CD4-positive, alpha-beta T cell treated with Interferon alpha-2 for 1 hour (primary cell): Measurements from ENCODE around the gene GZMM.

Experiments used
- DNase-seq, 2 donors: peaks; one replicate each; pipeline ENCODE4 v3.0.0-alpha.2; 2020 to 2022

The GZMM gene

GRCh38 chr19:535017-535835 lies 8.6 kb upstream of the GZMM start:
- no peak for DNase-seq

DNA sequence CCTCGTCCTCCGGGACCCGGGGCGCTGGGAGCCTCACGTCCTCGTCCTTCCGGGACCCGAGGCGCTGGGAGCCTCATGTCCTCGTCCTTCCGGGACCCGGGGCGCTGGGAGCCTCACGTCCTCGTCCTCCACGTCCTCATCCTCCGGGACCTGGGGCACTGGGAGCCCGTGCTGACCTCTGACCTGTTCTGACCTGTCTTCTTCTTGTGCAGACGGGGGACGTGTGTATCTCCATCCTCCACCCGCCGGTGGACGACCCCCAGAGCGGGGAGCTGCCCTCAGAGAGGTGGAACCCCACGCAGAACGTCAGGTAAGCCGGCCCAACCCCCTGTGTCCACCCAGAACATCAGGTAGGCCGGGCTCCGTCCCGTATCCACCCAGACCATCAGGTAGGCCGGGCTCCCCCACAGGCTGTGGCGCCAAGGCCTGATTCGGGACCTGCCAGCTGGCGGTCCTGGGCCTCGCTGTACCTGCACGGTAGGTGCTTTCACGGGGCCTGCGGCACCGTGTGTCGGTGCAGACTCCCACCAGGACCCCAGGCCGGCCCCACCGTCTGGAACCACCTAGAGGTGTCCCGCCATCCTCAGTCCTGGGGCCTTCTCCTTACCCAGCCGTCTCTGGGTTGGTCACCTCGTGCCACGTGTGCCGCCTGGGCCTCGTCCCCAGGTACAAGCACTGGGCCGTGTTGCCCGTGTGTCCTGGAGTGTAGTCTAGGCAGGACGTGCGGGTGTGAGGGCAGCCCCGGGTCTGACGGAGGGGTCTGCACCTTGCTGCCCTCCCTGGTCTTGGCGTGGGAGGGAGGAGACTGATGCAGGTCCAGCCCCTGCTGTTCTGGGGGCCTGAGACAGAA lies 7.6 kb upstream of the GZMM start:
- no peak for DNase-seq

GRCh38 chr19:536881-537404 lies 6.9 kb upstream of the GZMM start:
- no peak for DNase-seq

DNA sequence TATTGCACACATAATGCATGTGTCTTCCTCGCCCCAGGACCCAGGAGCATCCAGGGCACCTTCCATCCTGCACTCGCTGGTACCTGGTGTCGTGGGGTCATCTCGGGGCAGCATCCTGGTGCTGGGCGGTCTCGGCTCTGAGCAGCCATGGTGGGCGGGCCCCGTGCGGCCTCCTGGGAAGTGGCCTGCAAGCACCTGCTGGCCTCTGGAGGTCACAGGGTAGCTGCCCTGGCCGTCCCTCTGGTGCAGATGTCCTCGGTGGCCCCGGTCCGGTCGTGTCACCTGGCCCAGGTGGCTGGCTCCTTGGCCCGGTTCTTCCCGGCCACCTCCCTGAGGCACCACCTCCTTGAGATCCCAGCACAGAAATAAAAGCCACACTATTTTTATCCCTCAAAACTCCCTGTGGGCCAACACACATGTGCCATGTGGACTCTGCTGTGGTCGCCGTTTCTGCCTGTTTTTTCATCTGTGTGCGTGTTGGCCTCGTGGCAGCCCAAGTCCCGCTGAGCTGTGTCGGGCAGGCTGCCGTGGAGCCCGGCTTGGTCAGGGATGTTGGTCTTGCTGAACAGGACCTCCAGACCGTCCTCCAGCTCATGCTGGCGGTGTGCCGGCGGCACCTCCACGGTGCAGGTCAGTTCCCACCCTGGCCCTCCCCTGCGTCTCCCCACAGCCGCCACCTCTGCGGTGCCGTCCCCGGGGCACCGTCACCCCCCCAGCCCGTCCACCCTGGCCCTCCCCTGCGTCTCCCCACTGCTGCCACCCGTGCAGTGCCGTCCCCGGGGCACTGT lies 5.0 kb upstream of the GZMM start:
- no peak for DNase-seq

DNA sequence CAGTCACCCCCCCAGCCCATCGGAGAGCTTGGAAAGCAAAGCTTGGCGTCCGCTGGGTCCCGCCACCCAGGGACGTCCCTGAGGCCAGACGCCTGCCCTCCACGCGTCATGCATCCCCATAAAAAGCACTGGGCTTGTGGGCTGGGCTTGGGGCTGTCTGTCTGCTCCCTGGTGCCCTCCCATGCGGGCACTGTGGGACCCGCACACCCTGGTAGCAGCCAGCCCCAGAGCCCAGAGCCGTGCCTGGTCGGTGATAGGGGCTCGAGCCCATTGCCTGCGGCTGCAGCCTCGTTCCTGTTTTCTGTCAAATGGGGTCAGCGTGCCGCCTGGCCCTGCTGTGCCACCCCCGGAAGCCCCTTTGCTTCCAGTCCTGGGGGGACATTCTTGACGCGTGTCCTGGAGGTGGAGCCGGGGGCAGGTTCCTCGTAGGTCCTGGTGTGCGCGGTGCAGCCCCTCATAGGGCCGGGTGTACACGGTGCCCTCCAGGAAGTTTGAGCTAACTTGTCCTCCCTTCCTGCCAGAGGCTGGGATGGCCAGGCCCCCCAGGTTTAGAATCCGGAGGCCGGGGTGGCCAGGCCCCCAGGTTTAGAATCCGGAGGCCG lies 4.3 kb upstream of the GZMM start:
- DNase-seq = no peak

DNA sequence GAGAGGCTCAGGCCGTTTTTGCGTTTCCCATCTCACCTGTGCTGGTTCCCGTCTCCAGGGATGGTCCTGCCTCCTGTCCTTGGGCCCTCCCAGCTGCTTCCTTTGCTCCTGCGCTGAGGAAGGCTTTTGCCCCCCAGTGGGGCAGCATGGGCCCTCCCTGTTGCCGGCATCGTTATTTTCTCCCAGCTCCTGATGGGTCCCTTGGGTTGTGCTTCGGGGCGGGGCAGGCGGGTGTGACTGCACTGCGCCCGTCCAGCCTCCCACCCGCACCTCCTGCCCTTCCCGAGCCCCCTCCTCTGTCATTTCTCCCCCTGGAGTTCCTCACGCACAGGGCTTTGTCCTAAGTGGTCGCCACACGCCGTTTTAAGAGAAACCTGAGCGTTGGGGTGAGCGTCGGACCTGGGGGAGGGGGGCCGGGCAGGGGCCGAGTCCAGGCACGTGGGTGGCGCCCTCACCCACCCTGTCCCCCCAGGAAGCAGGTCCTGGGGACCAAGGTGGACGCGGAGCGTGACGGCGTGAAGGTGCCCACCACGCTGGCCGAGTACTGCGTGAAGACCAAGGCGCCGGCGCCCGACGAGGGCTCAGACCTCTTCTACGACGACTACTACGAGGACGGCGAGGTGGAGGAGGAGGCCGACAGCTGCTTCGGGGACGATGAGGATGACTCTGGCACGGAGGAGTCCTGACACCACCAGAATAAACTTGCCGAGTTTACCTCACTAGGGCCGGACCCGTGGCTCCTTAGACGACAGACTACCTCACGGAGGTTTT lies 2.8 kb upstream of the GZMM start:
- no peak for DNase-seq

DNA sequence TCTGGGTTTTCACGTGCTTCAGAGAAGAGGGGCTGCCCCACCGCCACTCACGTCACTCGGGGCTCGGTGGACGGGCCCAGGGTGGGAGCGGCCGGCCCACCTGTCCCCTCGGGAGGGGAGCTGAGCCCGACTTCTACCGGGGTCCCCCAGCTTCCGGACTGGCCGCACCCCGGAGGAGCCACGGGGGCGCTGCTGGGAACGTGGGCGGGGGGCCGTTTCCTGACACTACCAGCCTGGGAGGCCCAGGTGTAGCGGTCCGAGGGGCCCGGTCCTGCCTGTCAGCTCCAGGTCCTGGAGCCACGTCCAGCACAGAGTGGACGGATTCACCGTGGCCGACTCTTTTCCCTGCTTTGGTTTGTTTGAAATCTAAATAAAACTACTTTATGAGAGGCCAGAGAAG lies 2.2 kb upstream of the GZMM start:
- DNase-seq = no peak

- DNase-seq = no peak
Measured at GRCh38 chr19:542173-542866, 1.5 kb upstream of the GZMM start.

DNA sequence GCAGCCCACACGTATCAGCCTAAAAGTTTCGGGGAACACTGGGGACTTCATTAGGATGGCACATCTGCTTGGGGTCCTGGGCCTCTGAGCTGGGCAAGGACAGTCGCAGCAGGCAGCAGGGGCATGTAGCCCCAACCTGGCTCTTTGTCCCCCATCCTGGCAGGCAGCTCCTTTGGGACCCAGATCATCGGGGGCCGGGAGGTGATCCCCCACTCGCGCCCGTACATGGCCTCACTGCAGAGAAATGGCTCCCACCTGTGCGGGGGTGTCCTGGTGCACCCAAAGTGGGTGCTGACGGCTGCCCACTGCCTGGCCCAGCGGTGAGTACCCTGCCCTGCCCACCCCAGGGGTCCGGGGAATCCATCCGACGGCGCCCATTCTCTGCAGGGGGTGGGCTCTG lies 3.3 kb downstream of the GZMM start:
- no peak for DNase-seq

GRCh38 chr19:547836-548720 lies 4.2 kb downstream of the GZMM start:
- DNase-seq = no peak

GRCh38 chr19:548886-549830 lies 5.3 kb downstream of the GZMM start:
- DNase-seq = no peak

- no peak for DNase-seq
Measured at GRCh38 chr19:554817-555216, 11.0 kb downstream of the GZMM start.

- DNase-seq = no peak
Measured at GRCh38 chr19:555474-555808, 11.6 kb downstream of the GZMM start.

- DNase-seq = no peak
Measured at GRCh38 chr19:556611-557382, 12.9 kb downstream of the GZMM start.

GRCh38 chr19:558770-559439 lies 15.1 kb downstream of the GZMM start:
- no peak for DNase-seq

GRCh38 chr19:560121-560520 lies 16.3 kb downstream of the GZMM start:
- no peak for DNase-seq

DNA sequence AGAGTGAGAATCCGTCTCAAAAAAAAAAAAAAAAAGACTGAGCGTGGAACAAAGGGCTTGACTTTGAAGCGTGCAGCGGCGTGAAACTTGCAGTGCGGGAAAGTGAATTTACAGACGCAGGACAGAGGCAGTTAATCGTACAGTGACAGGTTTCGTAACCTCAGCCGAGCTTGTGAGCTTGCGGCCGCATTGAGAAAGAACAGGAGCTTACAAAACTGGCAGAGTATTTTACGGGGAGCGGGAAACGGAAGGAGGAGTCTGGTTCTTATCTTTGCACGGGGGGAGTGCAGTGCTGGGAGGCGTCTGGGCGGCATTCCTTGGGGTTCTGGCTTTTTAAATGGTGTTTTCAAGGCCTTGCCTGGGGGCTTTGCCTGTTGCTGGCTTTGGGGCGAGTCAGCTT lies 22.6 kb downstream of the GZMM start:
- peak in 1 of 2 donors; percentile 47 for DNase-seq

- no peak for DNase-seq
Measured at GRCh38 chr19:566844-567243, 23.0 kb downstream of the GZMM start.
